ENCODE measurements around the gene GPR35. TPM values are rescaled to one million over a fixed set of nuclear protein-coding genes. Genes with fewer than 3 reads are reported as not detected.

The GPR35 gene
- polyA plus RNA-seq, 1 experiment: 0.17 TPM

DNA sequence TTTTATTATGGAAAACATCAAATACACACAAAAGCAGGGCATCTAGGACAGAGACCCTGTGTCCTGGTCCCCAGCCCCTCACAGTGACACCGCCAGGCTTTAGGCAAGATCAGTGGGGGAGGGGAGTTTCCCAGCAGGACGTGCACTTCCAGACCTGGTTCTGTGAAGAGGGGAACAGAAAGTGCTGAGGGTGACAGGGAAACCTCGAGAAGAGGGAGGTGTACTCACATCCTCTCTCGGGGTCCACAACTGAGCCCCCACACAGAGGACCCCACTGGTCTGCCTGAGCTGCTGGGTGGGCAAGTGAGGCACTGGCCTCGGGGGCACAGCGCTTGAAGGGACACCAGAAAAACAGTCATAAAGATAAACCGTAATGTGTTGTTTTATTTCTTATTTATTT is 4.4 kb upstream of the GPR35 start:
- no peaks in the 10 kb centered on the region for H3K36me3 ChIP-seq (ENCODE audit: control insufficient read depth, insufficient read depth, low read length)
- CTCF ChIA-PET: interaction anchor here (2.1 kb wide), 1 partner anchor 20 kb away, joined by 4 read pairs; no protein-coding TSS in a partner anchor
- H3K27me3 ChIP-seq (ENCODE audit: control insufficient read depth, insufficient read depth, low read length): no peaks in the 10 kb centered on the region
- no peak for DNase-seq (ENCODE audit: low read depth)
- POLR2A ChIA-PET: interaction anchor here (0.7 kb wide), 1 partner anchor 60 kb away, joined by 3 read pairs; no protein-coding TSS in a partner anchor
- no peak for TF ChIP-seq CTCF (IDR thresholded peaks at IDR 0.05; ENCODE audit: insufficient read depth, low read depth, low read length)
- H3K4me3 ChIP-seq (ENCODE audit: low read depth, low read length): no peak overlapping the region

DNA sequence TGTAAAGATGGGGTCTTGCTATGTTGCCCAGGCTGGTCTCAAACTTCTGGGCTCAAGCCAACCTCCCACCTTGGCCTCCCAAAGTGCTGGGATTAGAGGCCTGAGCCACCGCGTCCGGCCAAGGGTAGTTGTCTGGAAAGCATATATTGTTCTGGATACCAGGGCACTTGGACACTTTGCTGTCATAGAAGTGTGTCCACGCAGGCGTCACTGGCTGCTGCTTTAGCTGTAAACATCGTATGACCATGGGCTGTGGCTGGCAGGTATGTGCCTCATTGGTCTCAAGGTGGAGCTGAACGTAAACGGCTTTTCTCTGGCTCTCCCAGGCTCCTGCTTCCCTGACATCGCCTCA is 3.2 kb upstream of the GPR35 start:
- no peak for DNase-seq (ENCODE audit: low read depth)
- Histone ChIP-seq H3K36me3 (ENCODE audit: control insufficient read depth, insufficient read depth, low read length) (no peaks in the 10 kb centered on the region), H3K4me3 (ENCODE audit: low read depth, low read length) (no peak overlapping the region), H3K27me3 (ENCODE audit: control insufficient read depth, insufficient read depth, low read length) (no peaks in the 10 kb centered on the region)
- POLR2A ChIA-PET: no interaction called here
- CTCF ChIA-PET: interaction anchor here (1.1 to 2.1 kb wide), 2 partner anchors 9 to 19 kb away, joined by 4 read pairs; no protein-coding TSS in a partner anchor
- TF ChIP-seq CTCF (IDR thresholded peaks at IDR 0.05; ENCODE audit: insufficient read depth, low read depth, low read length): no peak

- Histone ChIP-seq H3K4me3 (ENCODE audit: low read depth, low read length) (no peak overlapping the region), H3K27me3 (ENCODE audit: control insufficient read depth, insufficient read depth, low read length) (no peaks in the 10 kb centered on the region), H3K36me3 (ENCODE audit: control insufficient read depth, insufficient read depth, low read length) (no peaks in the 10 kb centered on the region)
- DNase-seq (ENCODE audit: low read depth): no peak
- CTCF ChIA-PET: interaction anchor here (1.1 to 2.1 kb wide), 2 partner anchors 10 to 18 kb away, joined by 4 read pairs; no protein-coding TSS in a partner anchor
- POLR2A ChIA-PET: no interaction called here
- TF ChIP-seq CTCF (IDR thresholded peaks at IDR 0.05; ENCODE audit: insufficient read depth, low read depth, low read length): no peak
These were observed 2.6 kb upstream of the GPR35 start for GRCh38 chr2:240622531-240623235.

- CTCF ChIA-PET: no interaction called here
- no peak for TF ChIP-seq CTCF (IDR thresholded peaks at IDR 0.05; ENCODE audit: insufficient read depth, low read depth, low read length)
These were observed 1.7 kb upstream of the GPR35 start for GRCh38 chr2:240623531-240624010.

DNA sequence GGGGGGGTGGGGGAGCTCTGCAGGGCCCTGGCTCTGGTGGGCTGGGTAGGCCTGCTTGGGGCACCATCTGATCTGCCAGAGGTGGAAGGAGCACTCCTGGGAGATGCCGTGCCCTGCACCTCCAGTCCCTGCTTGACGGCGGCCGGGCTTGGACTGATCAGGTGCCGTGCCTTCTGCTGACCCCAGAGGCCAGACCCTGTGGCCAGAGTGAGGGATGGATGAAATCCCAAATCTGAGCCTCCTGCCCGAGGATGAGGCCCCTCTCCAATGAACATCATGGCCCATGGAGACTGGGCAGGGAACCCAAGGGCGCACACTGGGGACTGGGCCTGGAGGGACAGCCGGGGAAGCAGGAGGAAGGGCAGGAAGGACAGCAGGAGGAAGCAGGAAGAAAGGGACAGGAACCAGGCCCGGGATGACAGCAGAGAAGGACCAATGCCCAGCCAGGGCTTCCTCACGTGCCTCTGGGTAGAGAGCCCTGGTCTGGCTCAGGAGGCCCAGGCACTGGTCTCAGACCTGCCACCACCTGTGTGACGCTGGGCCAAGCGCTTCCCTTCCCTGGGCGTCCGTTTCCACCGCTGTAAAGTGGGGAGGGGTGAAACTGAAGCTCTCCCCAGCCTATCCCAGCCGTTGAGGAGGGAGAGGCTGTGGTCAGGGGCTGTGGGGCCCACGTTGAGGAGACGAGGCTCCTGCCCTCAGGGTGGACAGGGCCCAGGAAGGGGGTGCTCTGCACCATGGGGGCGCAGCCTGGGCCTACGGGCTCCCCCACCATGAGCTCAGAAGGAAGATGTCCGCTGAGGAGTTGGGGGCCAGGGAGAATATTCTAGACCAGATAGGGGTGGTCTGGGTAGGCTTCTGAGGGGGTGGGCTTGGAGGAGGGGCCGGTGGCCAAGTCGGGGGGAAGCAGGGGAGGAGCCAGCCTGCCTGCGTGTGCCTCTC is 1.0 kb upstream of the GPR35 start:
- Histone ChIP-seq H3K4me3 (ENCODE audit: low read depth, low read length) (no peak overlapping the region), H3K27me3 (ENCODE audit: control insufficient read depth, insufficient read depth, low read length) (no peaks in the 10 kb centered on the region), H3K36me3 (ENCODE audit: control insufficient read depth, insufficient read depth, low read length) (no peaks in the 10 kb centered on the region)
- no peak for DNase-seq (ENCODE audit: low read depth)
- TF ChIP-seq CTCF (IDR thresholded peaks at IDR 0.05; ENCODE audit: insufficient read depth, low read depth, low read length): no peak
- ChIA-PET POLR2A (interaction anchor here (0.7 kb wide), 1 partner anchor 25 kb away, joined by 13 read pairs; no protein-coding TSS in a partner anchor), CTCF (no interaction called here)

More at GRCh38 chr2:240623531-240624010, 1.7 kb upstream of the GPR35 start:
- H3K27me3 ChIP-seq (ENCODE audit: control insufficient read depth, insufficient read depth, low read length): no peaks in the 10 kb centered on the region
- no peaks in the 10 kb centered on the region for H3K36me3 ChIP-seq (ENCODE audit: control insufficient read depth, insufficient read depth, low read length)
- no peak for DNase-seq (ENCODE audit: low read depth)
- no peak overlapping the region for H3K4me3 ChIP-seq (ENCODE audit: low read depth, low read length)
- POLR2A ChIA-PET: no interaction called here

Data from BJ (cell line).